NB4 (cell line): Measurements from ENCODE around the gene KCNH4.
"Not testable (repeated sequence)": the region's sequence is repeated elsewhere in the genome, so short reads cannot be mapped to it uniquely, and the experiment has no call there.

ENCODE experiments used
- DNase-seq: peaks from one replicate; pipeline ENCODE4 v3.0.0; 2010; ENCODE audit warnings: low read depth
- H3K4me3 ChIP-seq: one replicate; pipeline ENCODE4 v1.5.1; 2011; ENCODE audit warnings: mild to moderate bottlenecking, low read depth, low read length, moderate library complexity
- MYC ChIP-seq: IDR thresholded peaks from 2 replicates; pipeline ENCODE4 v1.6.1; 2011; ENCODE audit warnings: low read depth, low read length
- POLR2A ChIP-seq: IDR thresholded peaks from 2 replicates; pipeline ENCODE4 v1.6.1; 2011; ENCODE audit warnings: mild to moderate bottlenecking; ENCODE audit not compliant: insufficient read length; ENCODE audit errors: extremely low read depth
- TF ChIP-seq, protein P1 (sequence below): IDR thresholded peaks from one replicate; pipeline ENCODE4 v1.5.1; 2012; ENCODE audit warnings: low read depth, low read length
- TF ChIP-seq, protein P2 (sequence below): IDR thresholded peaks from 2 replicates; pipeline ENCODE4 v1.6.1; 2011; ENCODE audit warnings: low read depth, low read length

The KCNH4 gene

DNA sequence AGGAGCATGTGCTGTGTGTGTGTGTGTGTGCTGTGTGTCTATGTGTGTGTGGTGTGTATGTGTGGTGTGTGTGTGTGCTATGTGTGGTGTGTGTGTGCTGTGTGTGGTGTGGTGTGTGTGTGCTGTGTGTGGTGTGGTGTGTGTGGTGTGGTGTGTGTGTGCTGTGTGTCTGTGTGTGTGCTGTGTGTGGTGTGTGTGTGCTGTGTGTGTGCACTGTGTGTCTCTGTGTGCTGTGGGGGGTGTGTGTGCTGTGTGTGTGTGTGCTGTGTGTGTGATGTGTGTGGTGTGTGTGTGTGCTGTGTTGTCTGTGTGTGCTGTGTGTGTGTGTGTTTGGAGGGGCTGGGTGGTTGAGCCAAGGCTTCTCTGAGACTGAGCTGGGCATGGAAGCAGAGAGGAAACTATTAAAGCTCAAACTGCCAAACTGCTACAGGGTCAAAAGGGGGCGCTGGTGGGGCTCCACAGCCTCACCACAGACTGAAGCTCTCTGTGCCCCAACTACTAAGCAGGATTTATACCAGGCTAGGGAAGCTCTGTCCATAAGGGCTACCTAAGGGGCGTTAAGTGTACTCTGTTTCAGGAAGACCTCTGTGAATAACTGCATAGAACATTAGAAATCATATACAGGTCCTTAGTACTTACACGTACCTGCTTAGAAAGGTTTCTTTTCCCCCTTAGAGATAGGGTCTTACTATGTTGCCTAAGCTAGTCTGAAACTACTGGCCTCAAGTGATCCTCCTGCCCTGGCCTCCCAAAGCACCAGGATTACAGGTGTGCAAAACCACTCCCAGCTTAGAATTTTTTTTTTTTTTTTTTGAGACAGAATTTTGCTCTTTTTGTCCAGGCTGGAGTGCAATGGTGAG is 41.2 kb upstream of the KCNH4 start:
- peak; percentile 78 for DNase-seq
- TF ChIP-seq, protein P1, sequence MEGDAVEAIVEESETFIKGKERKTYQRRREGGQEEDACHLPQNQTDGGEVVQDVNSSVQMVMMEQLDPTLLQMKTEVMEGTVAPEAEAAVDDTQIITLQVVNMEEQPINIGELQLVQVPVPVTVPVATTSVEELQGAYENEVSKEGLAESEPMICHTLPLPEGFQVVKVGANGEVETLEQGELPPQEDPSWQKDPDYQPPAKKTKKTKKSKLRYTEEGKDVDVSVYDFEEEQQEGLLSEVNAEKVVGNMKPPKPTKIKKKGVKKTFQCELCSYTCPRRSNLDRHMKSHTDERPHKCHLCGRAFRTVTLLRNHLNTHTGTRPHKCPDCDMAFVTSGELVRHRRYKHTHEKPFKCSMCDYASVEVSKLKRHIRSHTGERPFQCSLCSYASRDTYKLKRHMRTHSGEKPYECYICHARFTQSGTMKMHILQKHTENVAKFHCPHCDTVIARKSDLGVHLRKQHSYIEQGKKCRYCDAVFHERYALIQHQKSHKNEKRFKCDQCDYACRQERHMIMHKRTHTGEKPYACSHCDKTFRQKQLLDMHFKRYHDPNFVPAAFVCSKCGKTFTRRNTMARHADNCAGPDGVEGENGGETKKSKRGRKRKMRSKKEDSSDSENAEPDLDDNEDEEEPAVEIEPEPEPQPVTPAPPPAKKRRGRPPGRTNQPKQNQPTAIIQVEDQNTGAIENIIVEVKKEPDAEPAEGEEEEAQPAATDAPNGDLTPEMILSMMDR, result peak; percentile 79
- TF ChIP-seq POLR2A, result no peak
- H3K4me3 ChIP-seq, result no peak overlapping the region

DNA sequence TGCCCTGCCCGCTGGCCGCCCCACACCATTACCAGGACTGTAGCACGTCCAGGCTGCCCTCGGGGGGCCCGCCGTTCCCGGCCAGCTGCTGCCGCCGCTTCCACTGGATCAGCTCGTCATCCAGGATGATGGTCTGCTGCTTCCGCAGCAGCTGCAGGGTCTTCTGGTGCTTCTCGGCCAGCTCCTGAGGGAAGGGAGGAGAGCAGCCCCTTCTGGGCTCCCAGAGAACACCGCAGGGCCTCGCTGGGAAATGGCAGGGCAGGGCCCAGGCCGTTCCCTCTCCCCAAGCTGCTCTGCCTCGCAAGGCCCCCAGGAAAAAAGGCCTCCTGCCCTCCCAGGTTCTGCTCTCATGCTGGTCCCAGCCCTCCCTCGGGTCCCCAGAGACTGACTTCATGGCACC is 38.3 kb upstream of the KCNH4 start:
- not testable (repeated sequence) for H3K4me3 ChIP-seq, DNase-seq

DNA sequence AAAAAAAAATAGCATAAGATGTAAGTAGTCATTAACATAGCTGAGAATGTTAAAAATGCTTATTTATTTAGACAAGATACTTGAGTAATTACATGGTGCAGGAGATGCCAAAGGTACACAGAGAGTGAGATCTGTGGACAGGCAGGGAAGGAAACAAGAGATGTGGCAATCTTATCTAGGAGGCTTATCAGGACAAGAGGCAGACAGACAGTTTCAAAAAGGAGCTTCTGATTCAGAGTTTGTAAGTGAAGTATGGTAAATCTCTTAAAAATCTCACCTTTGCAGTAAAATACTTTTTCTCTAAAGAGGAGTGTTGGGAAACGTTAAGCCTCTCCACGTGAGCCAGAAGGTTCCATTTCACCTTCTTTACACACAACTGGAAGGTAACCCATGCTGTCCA is 33.2 kb upstream of the KCNH4 start:
- no peak overlapping the region for H3K4me3 ChIP-seq
- no peak for DNase-seq
- no peak for TF ChIP-seq POLR2A
- TF ChIP-seq, protein P1, result no peak
- TF ChIP-seq, protein P2, sequence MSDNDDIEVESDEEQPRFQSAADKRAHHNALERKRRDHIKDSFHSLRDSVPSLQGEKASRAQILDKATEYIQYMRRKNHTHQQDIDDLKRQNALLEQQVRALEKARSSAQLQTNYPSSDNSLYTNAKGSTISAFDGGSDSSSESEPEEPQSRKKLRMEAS, result no peak
- no peak for TF ChIP-seq MYC

DNA sequence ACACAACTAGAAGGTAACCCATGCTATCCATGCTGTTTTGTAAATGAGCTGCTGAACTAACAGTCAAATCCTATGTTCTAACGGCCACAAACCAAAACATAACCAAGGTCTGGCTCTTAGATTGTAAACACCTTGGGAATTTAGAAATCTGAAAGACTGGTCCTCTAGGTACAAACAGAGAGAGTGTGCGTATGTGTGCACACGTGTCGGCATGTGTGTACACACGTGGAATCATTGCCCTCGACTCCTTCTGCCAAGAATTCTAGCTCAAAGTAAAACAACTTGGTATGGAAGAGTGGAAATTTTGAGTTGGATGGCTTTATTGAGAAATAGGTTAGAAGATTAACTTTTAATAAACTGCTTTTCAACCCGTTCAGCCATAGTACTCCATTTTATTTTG is 31.4 kb upstream of the KCNH4 start:
- H3K4me3 ChIP-seq, result no peak overlapping the region
- TF ChIP-seq, protein P2, result no peak
- TF ChIP-seq, protein P1, result no peak
- TF ChIP-seq POLR2A, result no peak
- no peak for TF ChIP-seq MYC
- no peak for DNase-seq

DNA sequence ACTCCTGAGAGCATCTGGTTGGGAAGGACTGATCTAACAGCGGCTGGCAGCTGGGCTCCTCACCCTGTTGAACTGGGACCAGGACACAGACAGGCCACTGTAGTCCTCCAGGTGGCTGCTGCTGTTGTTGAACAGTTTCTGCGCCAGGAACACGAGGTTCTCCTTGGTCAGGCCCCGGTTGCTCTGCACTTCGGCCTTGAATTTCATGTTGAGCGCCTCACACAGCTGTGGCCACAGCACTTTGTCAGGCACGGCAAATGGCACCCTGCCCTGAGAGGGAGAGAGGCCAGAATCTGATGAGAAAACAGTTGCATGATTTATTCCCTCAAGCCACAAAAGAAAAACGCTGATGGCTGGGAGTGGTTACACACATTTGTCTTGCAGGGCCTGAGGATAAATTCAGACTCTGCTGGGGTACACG is 31.0 kb upstream of the KCNH4 start:
- H3K4me3 ChIP-seq, DNase-seq: not testable (repeated sequence)

DNA sequence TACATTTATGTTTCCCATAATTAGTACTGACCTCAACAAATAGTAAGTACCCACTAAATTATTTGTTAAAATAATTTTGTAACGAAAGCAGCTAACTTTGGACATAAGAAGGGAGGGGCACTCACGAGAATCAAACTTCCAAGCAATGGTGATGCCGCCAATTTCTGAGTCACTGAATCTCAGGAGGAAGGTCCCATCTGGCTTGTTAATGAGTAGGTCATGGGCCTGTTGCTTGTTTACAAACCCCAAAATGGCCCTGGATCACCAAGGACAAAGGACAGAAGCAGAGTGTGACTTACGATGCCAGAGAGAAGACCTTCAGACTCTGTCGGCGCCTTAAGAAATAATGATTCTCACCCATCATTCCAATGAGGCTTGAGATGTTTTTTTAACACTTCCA is 29.1 kb upstream of the KCNH4 start:
- no peak for DNase-seq
- H3K4me3 ChIP-seq, result no peak overlapping the region
- TF ChIP-seq, protein P2, result no peak
- TF ChIP-seq POLR2A (no peak), MYC (no peak)
- TF ChIP-seq, protein P1, result no peak

DNA sequence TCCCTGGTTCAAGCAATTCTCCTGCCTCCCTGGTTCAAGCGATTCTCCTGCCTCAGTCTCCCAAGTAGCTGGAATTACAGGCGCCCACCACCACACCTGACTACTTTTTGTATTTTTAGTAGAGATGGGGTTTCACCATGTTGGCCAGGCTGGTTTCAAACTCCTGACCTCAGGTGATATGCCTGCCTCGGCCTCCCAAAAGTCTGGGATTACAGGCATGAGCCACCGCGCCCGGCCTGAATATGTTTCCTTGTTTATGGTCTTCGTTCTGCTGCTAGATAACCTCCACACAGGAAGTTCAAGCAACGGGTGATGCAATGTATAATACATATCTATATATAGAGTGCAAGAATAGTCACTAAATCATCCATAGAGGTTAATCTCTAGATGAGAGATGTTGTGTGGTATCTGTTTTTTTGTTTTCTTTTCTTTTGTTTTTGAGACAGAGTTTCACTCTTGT is 25.2 kb upstream of the KCNH4 start:
- peak; percentile 37 for DNase-seq
- not testable (repeated sequence) for H3K4me3 ChIP-seq
